ENCODE data around the gene XDH. TPM values are rescaled to one million over a fixed set of nuclear protein-coding genes. Genes with fewer than 3 reads are reported as not detected.

The XDH gene
- total RNA-seq, 1 donor from 2014 or later: 0.05 TPM

- no peaks in the 10 kb centered on the region for H3K4me1 ChIP-seq
- no peak overlapping the region for H3K4me3 ChIP-seq
- intact Hi-C loops (cut with micrococcal nuclease): no loop called here
- DNase-seq: no peak
- no peaks in the 10 kb centered on the region for H3K27me3 ChIP-seq (ENCODE audit: low read depth)
- TF ChIP-seq, protein P1, sequence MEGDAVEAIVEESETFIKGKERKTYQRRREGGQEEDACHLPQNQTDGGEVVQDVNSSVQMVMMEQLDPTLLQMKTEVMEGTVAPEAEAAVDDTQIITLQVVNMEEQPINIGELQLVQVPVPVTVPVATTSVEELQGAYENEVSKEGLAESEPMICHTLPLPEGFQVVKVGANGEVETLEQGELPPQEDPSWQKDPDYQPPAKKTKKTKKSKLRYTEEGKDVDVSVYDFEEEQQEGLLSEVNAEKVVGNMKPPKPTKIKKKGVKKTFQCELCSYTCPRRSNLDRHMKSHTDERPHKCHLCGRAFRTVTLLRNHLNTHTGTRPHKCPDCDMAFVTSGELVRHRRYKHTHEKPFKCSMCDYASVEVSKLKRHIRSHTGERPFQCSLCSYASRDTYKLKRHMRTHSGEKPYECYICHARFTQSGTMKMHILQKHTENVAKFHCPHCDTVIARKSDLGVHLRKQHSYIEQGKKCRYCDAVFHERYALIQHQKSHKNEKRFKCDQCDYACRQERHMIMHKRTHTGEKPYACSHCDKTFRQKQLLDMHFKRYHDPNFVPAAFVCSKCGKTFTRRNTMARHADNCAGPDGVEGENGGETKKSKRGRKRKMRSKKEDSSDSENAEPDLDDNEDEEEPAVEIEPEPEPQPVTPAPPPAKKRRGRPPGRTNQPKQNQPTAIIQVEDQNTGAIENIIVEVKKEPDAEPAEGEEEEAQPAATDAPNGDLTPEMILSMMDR (IDR thresholded peaks at IDR 0.05; ENCODE audit: borderline replicate concordance): no peak
- no peaks in the 10 kb centered on the region for H3K36me3 ChIP-seq
- no peak overlapping the region for H3K27ac ChIP-seq (replicated peaks)
- no peaks in the 10 kb centered on the region for H3K9me3 ChIP-seq (replicated peaks)
Measured at GRCh38 chr2:31404302-31404701, 10.2 kb downstream of the XDH start.

DNA sequence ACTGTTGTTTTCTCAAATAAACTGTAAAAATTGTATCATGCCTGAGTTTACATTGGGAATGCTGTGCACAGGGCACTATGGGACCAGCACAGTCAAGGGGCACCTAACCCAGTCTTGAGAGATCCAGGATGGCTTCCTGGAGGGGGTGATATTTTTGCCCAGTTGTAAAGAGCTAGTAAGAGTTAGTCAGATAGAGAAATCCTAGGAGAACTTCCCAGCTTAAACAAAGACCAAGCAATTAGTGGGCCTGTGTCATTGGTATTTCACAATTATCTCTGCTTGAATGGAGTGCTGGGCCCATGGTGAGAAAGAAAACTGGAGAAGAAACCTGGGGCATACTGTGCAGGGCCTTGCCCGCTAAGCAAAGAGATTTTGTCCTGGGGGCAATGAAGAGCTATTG is 12.2 kb downstream of the XDH start:
- Histone ChIP-seq H3K4me1 (peaks cover 3% of the 10 kb centered on the region), H3K4me3 (no peak overlapping the region), H3K27ac (replicated peaks) (no peak overlapping the region), H3K27me3 (ENCODE audit: low read depth) (no peaks in the 10 kb centered on the region), H3K9me3 (replicated peaks) (no peaks in the 10 kb centered on the region), H3K36me3 (no peaks in the 10 kb centered on the region)
- intact Hi-C loops (cut with micrococcal nuclease): no loop called here
- TF ChIP-seq, protein P1 (IDR thresholded peaks at IDR 0.05; ENCODE audit: borderline replicate concordance): no peak
- DNase-seq: no peak

- Histone ChIP-seq H3K27me3 (ENCODE audit: low read depth) (no peaks in the 10 kb centered on the region), H3K27ac (replicated peaks) (no peak overlapping the region), H3K4me1 (peaks cover 4% of the 10 kb centered on the region), H3K4me3 (no peak overlapping the region), H3K36me3 (no peaks in the 10 kb centered on the region), H3K9me3 (replicated peaks) (no peaks in the 10 kb centered on the region)
- intact Hi-C loops (cut with micrococcal nuclease): no loop called here
- DNase-seq: no peak
- TF ChIP-seq, protein P1 (IDR thresholded peaks at IDR 0.05; ENCODE audit: borderline replicate concordance): no peak
Measured at GRCh38 chr2:31401580-31401979, 13.0 kb downstream of the XDH start.

DNA sequence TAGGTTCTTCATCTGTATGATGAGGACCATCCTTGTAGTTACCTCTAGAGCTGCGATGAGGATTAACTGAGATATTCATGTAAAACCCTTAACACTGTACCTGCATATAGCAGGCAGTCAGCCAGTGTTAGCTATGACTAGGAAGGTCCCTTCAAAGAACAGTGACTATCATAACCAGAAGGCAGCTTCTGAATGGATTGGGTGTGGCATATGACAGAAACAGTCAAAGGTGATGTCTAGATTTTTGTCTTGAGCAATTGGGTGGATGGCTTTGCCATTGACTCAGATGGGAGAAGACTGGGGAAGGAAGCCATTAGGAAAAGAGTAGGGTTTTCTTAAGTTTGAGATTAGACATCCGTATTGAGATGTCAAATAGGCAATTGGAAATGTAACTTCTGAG is 15.7 kb downstream of the XDH start:
- Histone ChIP-seq H3K27me3 (ENCODE audit: low read depth) (no peaks in the 10 kb centered on the region), H3K36me3 (no peaks in the 10 kb centered on the region), H3K4me1 (peaks cover 4% of the 10 kb centered on the region), H3K9me3 (replicated peaks) (no peaks in the 10 kb centered on the region), H3K27ac (replicated peaks) (no peak overlapping the region), H3K4me3 (no peak overlapping the region)
- intact Hi-C loops (cut with micrococcal nuclease): no loop called here
- TF ChIP-seq, protein P1 (IDR thresholded peaks at IDR 0.05; ENCODE audit: borderline replicate concordance): no peak
- DNase-seq: no peak

DNA sequence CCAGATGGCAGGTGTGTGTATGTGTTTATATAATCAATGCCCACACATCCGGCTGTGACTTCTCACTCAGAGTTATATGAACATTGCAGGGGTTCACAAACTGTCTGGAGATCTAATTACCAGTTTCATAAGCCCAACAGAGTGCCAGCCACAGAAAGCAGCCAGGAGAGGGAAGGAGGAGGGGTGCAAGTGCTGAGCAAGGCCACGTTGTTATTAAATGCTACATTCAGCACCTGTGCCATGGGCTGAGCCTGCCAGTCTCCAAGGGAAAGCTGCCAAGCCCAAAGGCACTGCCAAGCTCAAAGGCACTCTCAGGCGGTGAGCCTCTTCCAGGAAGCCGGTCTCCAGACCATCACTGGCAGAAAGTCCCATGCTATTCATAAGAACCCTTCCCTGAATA is 17.4 kb downstream of the XDH start:
- peak; percentile 64 for DNase-seq
- Histone ChIP-seq H3K36me3 (no peaks in the 10 kb centered on the region), H3K27ac (replicated peaks) (no peak overlapping the region), H3K27me3 (ENCODE audit: low read depth) (no peaks in the 10 kb centered on the region), H3K9me3 (replicated peaks) (no peaks in the 10 kb centered on the region), H3K4me3 (no peak overlapping the region), H3K4me1 (peaks cover 4% of the 10 kb centered on the region)
- TF ChIP-seq, protein P1 (IDR thresholded peaks at IDR 0.05; ENCODE audit: borderline replicate concordance): no peak
- intact Hi-C loops (cut with micrococcal nuclease): no loop called here

DNA sequence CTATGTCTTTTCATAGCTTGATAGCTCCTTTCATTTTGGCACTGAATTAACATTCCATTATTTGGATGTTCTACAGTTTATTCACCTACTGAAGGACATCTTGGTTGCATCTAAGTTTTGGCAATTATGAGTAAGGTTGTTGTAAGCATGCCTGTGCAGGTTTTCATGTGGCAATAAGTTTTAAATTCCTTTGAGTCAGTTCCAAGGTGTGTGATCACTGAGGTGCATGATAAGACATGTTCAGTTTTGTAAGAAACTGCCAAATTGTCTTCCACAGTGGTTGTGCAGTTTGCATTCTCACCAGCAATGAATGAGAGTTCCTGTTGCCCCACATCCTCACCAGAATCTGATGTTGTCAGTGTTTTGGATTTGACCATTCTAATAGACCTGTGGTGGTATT is 24.2 kb downstream of the XDH start:
- H3K27me3 ChIP-seq (ENCODE audit: low read depth): peaks cover 7% of the 10 kb centered on the region
- H3K4me3 ChIP-seq: no peak overlapping the region
- no peak for DNase-seq
- TF ChIP-seq, protein P1 (IDR thresholded peaks at IDR 0.05; ENCODE audit: borderline replicate concordance): no peak
- H3K4me1 ChIP-seq: no peaks in the 10 kb centered on the region
- H3K36me3 ChIP-seq: no peaks in the 10 kb centered on the region
- intact Hi-C loops (cut with micrococcal nuclease): no loop called here
- no peak overlapping the region for H3K27ac ChIP-seq (replicated peaks)
- H3K9me3 ChIP-seq (replicated peaks): no peaks in the 10 kb centered on the region
